DMS 273 treated with DMSO at 0.1 percent for 48 hours (cell line): ENCODE data around the gene PHKB.

Experiments used
- DNase-seq: peaks from one replicate; lab custom pipeline; 2025; lab: John Stamatoyannopoulos, UW

The PHKB gene

GRCh38 chr16:47729701-47730100, 268.6 kb downstream of the PHKB start:
- DNase-seq, result no peak

GRCh38 chr16:47731252-47731651, 270.1 kb downstream of the PHKB start:
- no peak for DNase-seq

- DNase-seq, result no peak
These were observed 271.0 kb downstream of the PHKB start for GRCh38 chr16:47732122-47732521.

- DNase-seq, result no peak
These were observed 271.5 kb downstream of the PHKB start for GRCh38 chr16:47732523-47733111.

GRCh38 chr16:47734081-47734857, 273.1 kb downstream of the PHKB start:
- no peak for DNase-seq

GRCh38 chr16:47734987-47735594, 274.0 kb downstream of the PHKB start:
- no peak for DNase-seq

- DNase-seq, result no peak
These were observed 289.2 kb downstream of the PHKB start for GRCh38 chr16:47750371-47750770.
